ENCODE data around the gene NACC2.

GRCh38 chr9:135998016-135998380 lies 97.1 kb downstream of the NACC2 start:
- no peak for TF ChIP-seq CTCF (IDR thresholded peaks at IDR 0.05)
- TF ChIP-seq POLR2A (IDR thresholded peaks at IDR 0.05) = no peak

Measured in ovary (tissue), 3 donors.